Measurements from ENCODE around the gene RNF208. TPM values are rescaled to one million over a fixed set of nuclear protein-coding genes. Genes with fewer than 3 reads are reported as not detected.

RNF208 gene
- total RNA-seq, 2 donors from 2014 or later = 3.7 TPM; not detected in 1

- peak; percentile 11 for ATAC-seq (ENCODE audit: insufficient number of reproducible peaks, low FRiP score, low read depth)
- no peaks in the 10 kb centered on the region for H3K36me3 ChIP-seq
- peak within 1 kb of the TSS; percentile 72 to 81 for H3K27ac ChIP-seq
- H3K27me3 ChIP-seq (replicated peaks; ENCODE audit: insufficient read depth) = no peaks in the 10 kb centered on the region
- no peaks in the 10 kb centered on the region for H3K9me3 ChIP-seq
- H3K4me3 ChIP-seq = peak within 1 kb of the TSS; percentile 99
- TF ChIP-seq CTCF (IDR thresholded peaks at IDR 0.05) = no peak
- peak; percentile 55 for DNase-seq (ENCODE audit: low spot score)
- peaks cover 29 to 52% of the 10 kb centered on the region in 2 donors for H3K4me1 ChIP-seq (ENCODE audit: control insufficient read depth in 1 of 2, low read depth in 2 of 2)
These were observed 16.6 kb downstream of the RNF208 start, which contains the start of the genes NDOR1 and TMEM203 for GRCh38 chr9:137205126-137206069. Gene NDOR1, plus strand, starts transcription at chr9:137205700. Its CDS starts 78 bp downstream, at chr9:137205778. Gene TMEM203, minus strand, starts transcription at chr9:137205648. Its CDS starts 234 bp downstream, at chr9:137205414.

GRCh38 chr9:137204731-137205125 lies 17.3 kb downstream of the RNF208 start:
- H3K4me3 ChIP-seq = peak overlapping the region; percentile 99
- DNase-seq (ENCODE audit: low spot score) = no peak
- no peak for TF ChIP-seq CTCF (IDR thresholded peaks at IDR 0.05)
- no peaks in the 10 kb centered on the region for H3K36me3 ChIP-seq
- no peaks in the 10 kb centered on the region for H3K27me3 ChIP-seq (replicated peaks; ENCODE audit: insufficient read depth)
- ATAC-seq (ENCODE audit: insufficient number of reproducible peaks, low FRiP score, low read depth) = no peak
- H3K4me1 ChIP-seq (ENCODE audit: control insufficient read depth in 1 of 2, low read depth in 2 of 2) = peaks cover 30 to 54% of the 10 kb centered on the region in 2 donors
- peak overlapping the region; percentile 72 to 81 for H3K27ac ChIP-seq
- H3K9me3 ChIP-seq = no peaks in the 10 kb centered on the region

- H3K4me3 ChIP-seq = no peak overlapping the region
- no peak for TF ChIP-seq CTCF (IDR thresholded peaks at IDR 0.05)
- no peak overlapping the region for H3K27ac ChIP-seq
- peaks cover 40 to 71% of the 10 kb centered on the region in 2 donors for H3K4me1 ChIP-seq (ENCODE audit: control insufficient read depth in 1 of 2, low read depth in 2 of 2)
- H3K27me3 ChIP-seq (replicated peaks; ENCODE audit: insufficient read depth) = no peaks in the 10 kb centered on the region
- H3K9me3 ChIP-seq = no peaks in the 10 kb centered on the region
- H3K36me3 ChIP-seq = no peaks in the 10 kb centered on the region
- no peak for DNase-seq (ENCODE audit: low spot score)
- no peak for ATAC-seq (ENCODE audit: insufficient number of reproducible peaks, low FRiP score, low read depth)
These were observed 19.1 kb downstream of the RNF208 start for GRCh38 chr9:137202966-137203365.

GRCh38 chr9:137201205-137201868 lies 20.7 kb downstream of the RNF208 start:
- Histone ChIP-seq H3K36me3 (no peaks in the 10 kb centered on the region), H3K27ac (peak overlapping the region; percentile 82 to 85), H3K4me1 (ENCODE audit: control insufficient read depth in 1 of 2, low read depth in 2 of 2) (peaks cover 34 to 73% of the 10 kb centered on the region in 2 donors), H3K4me3 (peak overlapping the region; percentile 88), H3K9me3 (no peaks in the 10 kb centered on the region), H3K27me3 (replicated peaks; ENCODE audit: insufficient read depth) (no peaks in the 10 kb centered on the region)
- ATAC-seq (ENCODE audit: insufficient number of reproducible peaks, low FRiP score, low read depth) (no peak), DNase-seq (ENCODE audit: low spot score) (no peak)
- TF ChIP-seq CTCF (IDR thresholded peaks at IDR 0.05) = no peak

Measured in thoracic aorta (tissue), 2 donors.